Stimulated activated CD4-positive, alpha-beta T cell treated with anti-CD3 and anti-CD28 coated beads, Interleukin-4, amount 100 ng/mL, for 4 hours (primary cell): ENCODE data around the gene PRICKLE3.

ENCODE experiments used
- DNase-seq, 2 experiments: peaks; one replicate each; pipeline ENCODE4 v3.0.0-alpha.2; 2020

Gene PRICKLE3

GRCh38 chrX:49186125-49187027 is at the start of gene PRICKLE3:
Gene PRICKLE3, minus strand, starts transcription at chrX:49186373. Its CDS starts 76 bp downstream, at chrX:49186297.
- peak; percentile 71 to 74 for DNase-seq

GRCh38 chrX:49233887-49234555 is 47.8 kb upstream of the PRICKLE3 start:
- DNase-seq, result no peak

- no peak for DNase-seq
Observed at GRCh38 chrX:49233176-49233575, 47.0 kb upstream of the PRICKLE3 start, which contains the start of gene CACNA1F. Gene CACNA1F, minus strand, starts transcription at chrX:49233340. Its CDS starts 31 bp downstream, at chrX:49233309.

- DNase-seq, result no peak
Observed at GRCh38 chrX:49232525-49232924, 46.4 kb upstream of the PRICKLE3 start.

GRCh38 chrX:49231333-49232000 is 45.3 kb upstream of the PRICKLE3 start:
- DNase-seq, result no peak

- DNase-seq, result peak; percentile 50
Observed at GRCh38 chrX:49230500-49231232, 44.5 kb upstream of the PRICKLE3 start.

GRCh38 chrX:49228185-49228584 is 42.0 kb upstream of the PRICKLE3 start:
- DNase-seq, result no peak

- no peak for DNase-seq
Observed at GRCh38 chrX:49227726-49228125, 41.6 kb upstream of the PRICKLE3 start.

GRCh38 chrX:49226946-49227345 is 40.8 kb upstream of the PRICKLE3 start:
- no peak for DNase-seq

- DNase-seq, result no peak
Observed at GRCh38 chrX:49225858-49226257, 39.7 kb upstream of the PRICKLE3 start.

- DNase-seq, result no peak
Observed at GRCh38 chrX:49221868-49222267, 35.7 kb upstream of the PRICKLE3 start.

- DNase-seq, result no peak
Observed at GRCh38 chrX:49220100-49220499, 33.9 kb upstream of the PRICKLE3 start.

- DNase-seq, result no peak
Observed at GRCh38 chrX:49214996-49215526, 28.9 kb upstream of the PRICKLE3 start.

GRCh38 chrX:49214416-49214815 is 28.2 kb upstream of the PRICKLE3 start:
- no peak for DNase-seq

- no peak for DNase-seq
Observed at GRCh38 chrX:49212861-49213260, 26.7 kb upstream of the PRICKLE3 start.

GRCh38 chrX:49212209-49212608 is 26.0 kb upstream of the PRICKLE3 start:
- DNase-seq, result no peak

- DNase-seq, result no peak
Observed at GRCh38 chrX:49211074-49211473, 24.9 kb upstream of the PRICKLE3 start.

GRCh38 chrX:49210406-49210805 is 24.2 kb upstream of the PRICKLE3 start:
- DNase-seq, result no peak

- DNase-seq, result no peak
Observed at GRCh38 chrX:49209434-49210251, 23.5 kb upstream of the PRICKLE3 start.

- DNase-seq, result no peak
Observed at GRCh38 chrX:49208399-49208798, 22.2 kb upstream of the PRICKLE3 start.

- DNase-seq, result no peak
Observed at GRCh38 chrX:49206543-49206942, 20.4 kb upstream of the PRICKLE3 start.

GRCh38 chrX:49205443-49205842 is 19.3 kb upstream of the PRICKLE3 start:
- DNase-seq, result no peak
